ENCODE data around the gene CLIC1.
A peak's percentile ranks its signal among the peaks of the same experiment; 100 is the strongest.

The CLIC1 gene

DNA sequence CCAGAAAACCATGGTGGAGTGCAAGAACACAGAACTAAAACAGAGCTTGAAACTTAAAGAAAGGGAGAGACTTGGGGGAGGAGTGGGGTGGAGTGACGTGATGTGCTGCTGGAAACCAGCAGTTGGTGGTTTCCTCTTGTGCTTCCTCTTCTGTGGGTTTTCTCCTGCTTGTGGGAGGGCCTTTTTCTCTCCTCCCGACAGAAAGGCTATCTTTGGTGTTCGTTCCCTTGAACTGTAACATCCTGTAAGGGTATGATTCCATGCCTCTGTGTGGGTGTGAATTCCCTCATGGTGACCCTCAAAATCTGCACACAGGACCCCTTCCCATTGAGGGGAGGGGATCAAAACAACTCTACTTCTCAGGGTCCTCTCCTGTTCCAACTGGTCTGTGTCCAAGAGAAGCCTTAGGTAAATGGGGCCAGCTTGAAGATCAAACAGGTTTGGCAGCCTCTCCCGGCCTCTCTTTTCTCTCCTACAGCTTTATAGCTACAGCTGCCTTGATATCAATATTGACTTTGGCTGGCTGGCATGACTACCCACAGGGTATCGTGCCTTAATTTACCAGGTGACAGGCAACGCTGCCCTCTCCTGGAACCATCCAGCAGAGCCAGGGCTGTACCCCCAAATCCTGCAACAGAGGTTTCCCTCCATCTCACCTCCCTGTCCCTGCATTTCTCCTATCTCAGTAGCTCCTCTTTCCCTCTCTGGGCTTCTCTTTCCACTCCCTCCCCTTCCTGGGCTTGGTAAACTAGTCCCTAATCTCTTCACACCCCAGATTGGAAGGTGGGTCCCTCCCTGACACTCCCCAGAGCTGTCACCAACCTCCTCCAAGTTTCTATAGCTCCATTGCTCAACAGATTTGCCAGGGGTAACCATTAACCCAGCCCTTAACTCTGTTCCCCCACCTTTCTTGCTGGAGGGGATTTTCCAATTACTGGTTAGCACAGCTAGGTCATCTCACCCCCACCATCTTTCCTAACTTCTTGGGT lies 2.0 kb upstream of the CLIC1 start:
- DNase-seq = peak; percentile 82

DNA sequence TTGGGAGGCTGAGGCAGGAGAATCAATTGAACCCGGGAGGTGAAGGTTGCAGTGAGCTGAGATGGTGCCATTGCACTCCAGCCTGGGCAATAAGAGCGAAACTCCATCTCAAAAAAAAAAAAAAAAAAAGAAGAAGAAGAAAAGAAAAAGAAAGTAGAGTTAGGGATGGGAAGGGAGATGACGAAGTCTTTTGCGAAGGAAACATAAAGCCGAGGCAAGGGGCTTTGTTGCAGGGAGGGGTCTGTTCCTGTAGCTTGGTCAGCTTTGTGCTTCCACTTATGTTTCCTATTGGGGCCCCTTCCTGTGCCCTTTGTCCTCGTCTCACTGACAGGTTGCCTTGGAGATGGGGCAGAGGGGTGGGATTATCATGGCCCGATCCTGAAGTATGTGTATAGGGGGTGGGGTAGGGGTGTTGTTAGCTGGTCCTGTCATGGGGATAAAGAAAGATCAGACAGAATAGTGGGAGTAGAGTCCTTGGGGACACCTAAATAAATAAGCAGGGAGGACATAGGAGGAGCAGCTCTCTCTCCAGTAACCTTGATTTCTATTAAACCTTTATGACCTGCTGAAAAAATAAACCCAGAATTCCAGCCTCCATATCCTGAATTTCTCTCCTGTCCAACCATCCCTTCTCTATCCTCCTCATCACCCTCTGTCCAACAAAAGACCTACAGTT lies 1.1 kb upstream of the CLIC1 start:
- DNase-seq = no peak

DNA sequence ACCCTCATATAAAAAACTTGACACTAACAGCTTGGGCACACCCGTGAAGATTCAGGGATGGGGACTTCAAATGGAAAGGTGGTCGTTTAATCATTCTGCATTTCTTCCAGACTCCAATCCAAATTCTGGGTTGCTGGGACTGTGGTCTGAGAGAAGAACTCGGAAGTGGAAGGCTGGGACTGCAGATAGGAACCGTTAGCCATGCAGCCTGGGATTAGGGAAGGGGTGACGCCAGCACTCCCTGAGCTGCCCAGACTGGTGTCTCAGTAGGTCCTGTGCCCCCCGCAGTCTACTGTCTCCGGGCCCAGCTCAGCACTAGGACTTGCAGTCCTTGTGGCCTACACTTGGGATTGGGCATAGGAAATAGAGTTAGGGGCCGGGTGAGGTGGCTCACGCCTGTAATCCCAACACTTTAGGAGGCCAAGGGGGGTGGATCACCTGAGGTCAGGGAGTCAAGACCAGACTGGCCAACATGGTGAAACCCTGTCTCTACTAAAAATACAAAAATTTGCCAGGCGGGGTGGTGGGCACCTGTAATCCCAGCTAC lies 511 bp upstream of the CLIC1 start:
- no peak for DNase-seq

DNA sequence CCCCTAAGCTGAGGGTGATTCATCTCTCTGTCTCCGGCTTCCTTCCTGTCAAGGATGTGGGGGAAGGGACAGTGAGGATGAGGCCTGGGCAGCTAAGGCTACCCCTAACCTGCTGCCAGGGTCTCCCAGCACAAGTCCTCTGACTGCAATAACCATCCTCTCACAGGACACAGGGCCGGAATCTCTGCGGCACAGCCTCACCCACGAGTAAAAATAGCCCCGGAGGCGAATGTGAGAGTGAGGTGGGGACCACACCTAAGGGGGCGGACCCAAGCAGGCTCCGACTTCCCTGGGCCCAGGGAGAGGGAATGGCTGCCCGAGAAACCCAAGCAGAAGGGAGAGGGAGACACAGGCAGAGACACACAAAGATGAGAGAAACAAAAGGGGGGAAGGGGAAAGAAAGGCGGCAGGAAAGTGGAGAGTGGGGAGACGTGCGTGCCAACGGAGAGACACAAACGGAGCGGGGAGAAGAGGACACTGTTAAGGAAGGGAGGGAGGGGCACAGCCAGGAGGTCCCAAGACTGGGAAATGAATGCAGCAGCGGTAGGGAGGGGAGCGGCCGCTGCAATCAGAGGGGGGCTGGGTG lies 1.4 kb downstream of the CLIC1 start:
- DNase-seq = peak; percentile 82

DNA sequence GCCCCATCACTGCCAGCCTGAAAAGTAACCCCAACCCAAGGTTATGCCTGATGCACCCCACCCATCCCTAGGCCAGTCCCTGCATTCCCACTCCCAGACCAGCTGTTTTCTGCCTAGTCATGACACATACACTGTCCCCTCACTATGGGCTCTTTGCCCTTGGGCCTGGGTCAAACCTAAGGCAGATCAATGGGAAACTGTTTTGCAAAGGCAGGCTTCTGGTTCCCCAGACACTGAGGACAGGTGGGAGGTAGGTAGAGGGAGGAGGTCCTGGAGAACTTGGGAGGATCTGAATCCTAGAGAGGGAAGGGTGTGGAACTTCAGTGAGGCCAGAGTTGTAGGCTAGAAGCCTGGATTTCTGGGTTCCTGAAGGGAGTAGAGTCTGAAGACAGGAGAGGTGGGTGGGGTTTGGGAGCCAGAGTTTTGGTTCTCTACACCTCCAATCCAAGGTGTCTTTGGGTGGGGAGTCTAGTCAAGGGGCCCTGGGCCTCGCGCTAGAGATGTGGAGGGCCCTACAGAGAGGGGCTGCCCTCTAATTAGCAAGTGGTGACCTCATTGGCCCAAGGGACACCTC lies 2.0 kb downstream of the CLIC1 start:
- DNase-seq = no peak

DNA sequence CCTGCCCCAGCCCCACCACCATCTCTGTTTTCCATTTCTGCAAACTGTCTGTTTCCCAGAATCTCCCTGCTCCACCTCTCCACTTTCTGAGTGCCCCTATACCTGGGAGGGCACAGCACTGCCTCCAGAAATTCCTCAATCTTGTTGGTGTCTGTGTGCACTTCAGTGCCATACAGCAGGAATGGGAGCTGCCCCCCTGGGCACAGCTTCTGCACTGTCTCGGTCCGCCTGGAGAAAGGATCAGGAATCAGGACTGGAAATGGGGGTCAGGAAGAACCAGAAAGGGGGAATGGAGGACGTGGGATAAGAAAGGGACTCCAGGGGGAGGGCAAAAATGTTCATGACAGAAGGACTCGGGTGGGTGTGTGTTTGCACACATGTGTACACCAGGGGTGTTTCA lies 2.6 kb downstream of the CLIC1 start:
- DNase-seq = no peak

DNA sequence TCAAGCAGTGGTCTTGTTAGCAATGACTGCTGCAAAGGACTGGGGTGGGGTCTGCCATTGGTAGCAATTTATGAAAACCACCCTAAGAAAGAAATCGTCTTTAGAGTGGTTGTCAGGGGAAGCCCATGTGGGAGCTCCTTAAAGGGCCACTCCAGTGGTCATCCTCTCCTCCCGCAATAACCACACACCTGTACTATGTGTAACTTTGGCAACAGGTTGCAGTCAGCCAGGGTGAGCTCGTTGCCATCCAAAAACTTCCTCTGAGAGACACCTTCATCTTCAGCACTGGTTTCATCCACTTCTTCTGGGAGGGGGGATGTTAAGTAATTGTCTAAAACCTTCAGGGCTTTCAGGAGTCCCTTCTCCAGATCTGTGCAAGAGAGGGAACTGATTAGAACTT lies 4.3 kb downstream of the CLIC1 start:
- no peak for DNase-seq

DNA sequence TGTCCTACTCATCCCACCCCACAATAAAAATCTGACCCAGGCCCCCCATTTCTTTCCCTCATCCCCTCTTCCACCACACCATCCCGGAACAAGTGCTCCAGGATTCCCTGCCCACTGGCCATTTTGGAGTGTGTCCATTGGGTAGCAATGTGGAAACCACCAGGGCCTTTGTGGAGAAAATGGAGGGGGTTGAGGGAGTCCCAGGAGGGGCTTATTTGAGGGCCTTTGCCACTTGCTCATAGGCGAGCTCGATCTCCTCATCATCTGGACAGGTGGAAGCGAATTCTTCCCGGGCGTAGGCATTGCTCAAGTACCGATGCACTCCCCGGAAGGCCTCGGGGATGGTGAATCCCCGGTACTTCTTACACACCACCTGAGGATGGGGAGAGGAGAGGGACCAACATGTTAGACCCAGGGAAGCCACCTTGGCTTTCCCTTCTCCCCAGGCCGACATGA lies 5.7 kb downstream of the CLIC1 start:
- DNase-seq = no peak

- peak; percentile 76 for DNase-seq
Observed at GRCh38 chr6:31729979-31730630, 6.2 kb downstream of the CLIC1 start.

DNA sequence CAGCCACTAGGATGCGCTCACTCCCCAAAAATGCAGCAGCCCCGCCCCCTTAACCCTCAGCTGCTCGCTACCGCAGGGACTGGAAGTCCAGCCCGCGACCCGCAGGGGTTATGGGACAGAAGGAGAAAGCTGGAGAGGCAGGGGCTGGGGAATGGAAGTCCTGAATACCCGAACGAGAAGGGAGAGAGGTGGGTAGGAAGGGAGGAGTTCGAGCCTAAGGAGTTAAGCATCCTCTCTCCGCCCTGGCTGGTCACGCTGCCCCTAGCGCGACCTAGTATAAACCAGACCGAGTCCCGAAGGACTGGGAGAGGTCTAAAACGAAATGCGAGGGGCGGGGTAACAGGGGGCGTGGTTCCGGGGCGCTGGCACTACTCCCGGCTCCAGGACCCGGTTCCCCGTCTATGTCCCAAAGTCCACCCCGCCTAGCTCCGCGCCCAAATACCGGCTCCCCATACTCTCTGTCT lies 6.8 kb downstream of the CLIC1 start:
- DNase-seq = peak; percentile 83

- no peak for DNase-seq
Observed at GRCh38 chr6:31728767-31729514, 7.4 kb downstream of the CLIC1 start, which contains the start of gene DDAH2. Gene DDAH2 (minus strand): TSS chr6:31729299. CDS start chr6:31729161, 138 bp downstream.

DNA sequence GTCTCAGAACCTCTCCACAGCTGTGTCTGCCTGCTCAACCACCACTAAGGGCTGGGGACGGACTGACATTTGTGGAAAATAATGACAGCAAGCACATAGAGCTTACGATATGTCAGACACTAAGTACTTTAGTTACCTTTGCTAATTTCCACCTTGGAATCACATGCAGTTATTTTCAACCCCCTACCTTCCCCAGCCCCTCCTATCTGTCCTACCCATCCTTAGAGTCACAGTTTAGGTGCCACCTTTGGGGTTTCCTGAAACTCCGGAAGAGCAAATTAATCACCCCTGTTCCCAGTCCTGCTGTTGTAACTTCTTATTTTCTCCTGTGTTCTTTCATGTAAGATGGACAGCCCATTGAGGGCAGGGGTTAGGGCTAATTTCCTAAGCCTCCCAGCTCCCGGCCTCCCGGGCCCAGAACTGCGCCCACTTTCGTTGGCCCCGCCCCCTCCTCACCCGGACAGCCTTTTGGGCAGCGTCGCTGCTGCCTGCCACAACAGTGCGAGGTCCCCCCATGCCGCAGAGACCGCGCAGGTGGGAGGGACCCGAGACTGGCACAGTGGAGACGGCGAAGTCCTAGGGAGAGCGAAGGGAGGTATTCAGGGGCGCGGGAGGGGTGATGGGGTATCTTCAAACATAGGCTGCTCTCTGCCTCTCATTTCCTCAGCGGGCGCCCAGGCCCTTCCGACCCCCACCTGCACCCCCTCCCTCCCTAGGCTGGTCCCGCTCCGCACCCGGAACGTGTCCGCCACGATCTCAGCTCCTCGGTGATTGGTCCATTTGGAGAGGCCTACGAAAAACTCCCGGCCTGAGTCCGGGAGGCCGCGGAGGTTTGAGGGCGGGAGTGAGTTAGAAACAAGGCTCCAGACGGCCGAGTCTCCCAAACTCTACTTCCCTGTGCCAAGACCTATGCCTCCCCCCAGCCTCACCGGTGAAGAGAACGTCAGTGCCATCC lies 8.3 kb downstream of the CLIC1 start:
- no peak for DNase-seq

DNA sequence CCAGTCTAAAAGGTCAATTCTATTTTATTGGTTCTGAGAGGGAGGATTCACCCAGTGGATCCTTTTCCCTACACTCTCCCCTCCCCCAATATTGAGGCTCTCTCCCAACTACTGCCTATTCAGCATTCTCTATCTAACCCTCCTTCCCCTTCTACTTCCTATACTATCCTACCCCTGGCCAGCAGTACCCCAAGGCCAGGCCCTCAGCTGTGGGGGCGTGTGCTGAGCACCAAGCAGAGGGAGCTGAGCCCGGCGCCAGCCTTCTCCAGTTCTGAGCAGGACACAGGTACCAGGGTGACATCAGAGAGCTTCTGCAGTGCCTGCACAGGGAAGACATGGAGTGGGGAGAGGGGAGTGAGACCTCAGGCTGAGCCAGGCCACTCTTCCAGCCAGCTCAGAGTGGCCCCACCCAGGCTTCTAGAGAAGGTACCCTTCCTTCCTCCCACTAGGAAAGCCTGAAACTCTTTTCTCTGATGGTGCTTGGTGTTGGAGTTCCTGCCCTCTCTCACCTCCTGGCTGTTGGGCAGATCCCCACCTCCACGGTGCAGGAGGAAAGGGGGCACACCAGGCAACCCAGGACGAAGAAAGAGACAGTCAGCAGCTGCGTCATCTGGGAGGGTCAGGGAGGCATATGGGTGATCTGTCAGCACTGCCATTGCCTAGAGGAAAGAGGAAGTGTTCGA lies 9.2 kb downstream of the CLIC1 start:
- peak; percentile 79 for DNase-seq

DNA sequence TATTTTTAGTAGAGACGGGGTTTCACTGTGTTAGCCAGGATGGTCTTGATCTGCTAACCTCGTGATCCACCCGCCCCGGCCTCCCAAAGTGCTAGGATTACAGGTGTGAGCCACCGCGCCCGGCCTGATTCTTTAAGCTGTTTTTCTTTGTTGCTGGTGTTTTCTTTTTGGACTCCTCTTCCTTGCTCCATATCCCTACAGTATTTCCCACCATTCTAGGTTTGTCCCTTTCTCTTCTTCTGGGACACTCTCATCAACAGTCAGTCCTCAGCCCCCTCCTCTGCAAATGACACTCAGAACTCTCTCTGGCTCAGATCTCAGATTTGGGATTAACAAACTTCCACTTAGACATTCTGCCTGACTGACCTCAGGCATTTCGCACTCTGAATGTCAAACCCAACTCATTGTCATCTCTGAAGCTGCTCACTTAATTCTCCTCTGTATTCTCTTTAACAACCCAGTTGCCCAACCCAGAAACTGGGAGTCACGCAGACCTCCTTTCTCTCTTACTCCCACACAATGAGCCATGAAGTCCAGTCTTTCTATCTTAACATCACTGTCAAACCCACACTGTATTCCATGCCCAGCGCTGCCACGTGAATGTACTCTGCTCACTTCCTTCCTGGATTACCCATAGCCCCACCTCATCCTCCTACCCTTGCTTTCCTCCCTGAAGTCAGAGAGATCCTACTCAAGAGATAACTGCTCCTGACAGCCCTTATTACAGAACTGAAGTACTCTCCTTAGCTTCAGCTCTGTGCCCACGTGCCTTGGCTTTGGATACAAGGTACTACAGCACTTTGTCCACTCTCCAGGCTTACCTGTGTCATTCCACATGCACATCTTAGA lies 10.6 kb downstream of the CLIC1 start:
- no peak for DNase-seq

DNA sequence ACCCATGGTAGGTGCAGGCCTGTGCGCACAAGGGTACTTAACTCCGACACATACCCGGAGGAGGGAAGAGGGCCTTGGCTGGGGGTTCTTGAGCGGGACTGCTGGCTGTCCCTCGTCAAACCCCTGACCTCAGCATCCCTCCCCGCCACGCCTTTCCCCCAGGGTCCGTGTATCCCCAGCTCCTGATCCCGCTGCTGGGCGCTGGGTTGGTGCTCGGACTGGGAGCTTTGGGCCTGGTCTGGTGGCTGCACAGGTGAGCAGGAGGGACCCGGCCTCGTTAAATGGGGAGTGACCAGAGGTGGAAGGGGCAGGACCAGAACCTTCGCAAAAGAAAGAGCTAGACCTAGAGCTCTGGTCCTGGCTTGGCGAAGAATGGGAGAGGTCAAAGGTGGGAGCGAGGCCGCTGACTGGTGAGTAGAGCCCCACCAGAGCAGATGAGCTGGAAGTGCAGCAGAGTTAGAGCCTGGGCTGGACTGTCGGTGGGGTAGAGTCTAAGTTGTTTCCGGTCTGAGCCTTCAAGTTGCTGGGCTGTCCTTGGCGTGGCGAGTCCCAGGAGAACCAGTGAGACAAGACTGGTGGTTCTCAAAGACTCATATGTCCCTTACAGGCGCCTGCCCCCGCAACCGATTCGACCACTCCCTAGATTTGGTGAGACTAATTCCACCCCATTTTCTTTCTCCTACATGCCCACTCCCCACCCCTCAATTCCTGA lies 12.2 kb downstream of the CLIC1 start:
- no peak for DNase-seq

DNA sequence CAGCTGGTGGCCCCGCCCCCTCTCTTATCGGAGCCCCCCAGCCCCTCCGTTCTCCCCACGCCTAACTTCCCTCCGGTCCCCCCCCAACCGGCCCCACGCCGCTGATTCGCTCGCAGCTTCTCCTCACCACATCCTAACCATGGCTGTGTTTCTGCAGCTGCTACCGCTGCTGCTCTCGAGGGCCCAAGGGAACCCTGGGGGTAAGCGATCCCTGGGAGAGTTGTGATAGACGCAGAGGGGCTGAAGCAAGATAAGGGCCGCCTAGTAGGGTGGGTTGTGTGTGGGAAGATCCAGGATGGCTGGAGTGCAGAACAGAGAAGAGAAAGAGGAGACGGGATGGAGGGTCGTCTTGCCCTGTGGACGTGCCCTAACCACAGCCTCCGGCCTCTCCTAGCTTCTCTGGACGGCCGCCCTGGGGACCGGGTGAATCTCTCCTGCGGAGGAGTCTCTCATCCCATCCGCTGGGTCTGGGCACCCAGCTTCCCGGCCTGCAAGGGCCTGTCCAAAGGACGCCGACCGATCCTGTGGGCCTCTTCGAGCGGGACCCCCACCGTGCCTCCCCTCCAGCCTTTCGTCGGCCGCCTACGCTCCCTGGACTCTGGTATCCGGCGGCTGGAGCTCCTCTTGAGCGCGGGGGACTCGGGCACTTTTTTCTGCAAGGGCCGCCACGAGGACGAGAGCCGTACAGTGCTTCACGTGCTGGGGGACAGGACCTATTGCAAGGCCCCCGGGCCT lies 12.9 kb downstream of the CLIC1 start, which contains the start of gene MPIG6B:
Gene MPIG6B (plus strand): TSS at position 129 of the 735 bp plus-strand sequence. CDS start 11 bp downstream, at position 140.
- DNase-seq = no peak

- DNase-seq = no peak
Observed at GRCh38 chr6:31722173-31722572, 14.2 kb downstream of the CLIC1 start.
